Stimulated activated CD8-positive, alpha-beta memory T cell treated with anti-CD3 and anti-CD28 coated beads, Interleukin-4, amount 100 ng/mL, for 48 hours (primary cell): ENCODE results near the gene CADPS2.
"Not testable (repeated sequence)": the region's sequence is repeated elsewhere in the genome, so short reads cannot be mapped to it uniquely, and the experiment has no call there.

ENCODE experiments used
- DNase-seq: peaks from one replicate; pipeline ENCODE4 v3.0.0-alpha.2; 2020

Gene CADPS2

GRCh38 chr7:122702872-122703510, 183.3 kb downstream of the CADPS2 start, which contains the start of gene RNF148:
Gene RNF148 (minus strand): TSS chr7:122702922. CDS start chr7:122702750, 172 bp downstream.
- DNase-seq: no peak

- no peak for DNase-seq
Observed at GRCh38 chr7:122699017-122699416, 187.2 kb downstream of the CADPS2 start, which contains the start of gene RNF133. Gene RNF133 (minus strand): TSS chr7:122699117. CDS start chr7:122698918, 199 bp downstream.

GRCh38 chr7:122695816-122696215, 190.4 kb downstream of the CADPS2 start:
- no peak for DNase-seq

- DNase-seq: no peak
Observed at GRCh38 chr7:122694697-122695096, 191.6 kb downstream of the CADPS2 start.

- DNase-seq: no peak
Observed at GRCh38 chr7:122692769-122693309, 193.4 kb downstream of the CADPS2 start.

GRCh38 chr7:122691569-122692235, 194.6 kb downstream of the CADPS2 start:
- DNase-seq: no peak

GRCh38 chr7:122689346-122690109, 196.7 kb downstream of the CADPS2 start:
- no peak for DNase-seq

GRCh38 chr7:122688400-122688998, 197.8 kb downstream of the CADPS2 start:
- DNase-seq: no peak

GRCh38 chr7:122686360-122686878, 199.8 kb downstream of the CADPS2 start:
- no peak for DNase-seq

- no peak for DNase-seq
Observed at GRCh38 chr7:122684504-122684903, 201.8 kb downstream of the CADPS2 start.

GRCh38 chr7:122682815-122683550, 203.3 kb downstream of the CADPS2 start:
- DNase-seq: no peak

GRCh38 chr7:122681186-122681585, 205.1 kb downstream of the CADPS2 start:
- not testable (repeated sequence) for DNase-seq

GRCh38 chr7:122679813-122680212, 206.4 kb downstream of the CADPS2 start:
- DNase-seq: no peak

GRCh38 chr7:122679269-122679709, 207.0 kb downstream of the CADPS2 start:
- not testable (repeated sequence) for DNase-seq

- DNase-seq: no peak
Observed at GRCh38 chr7:122677149-122677548, 209.1 kb downstream of the CADPS2 start.

GRCh38 chr7:122676466-122676865, 209.8 kb downstream of the CADPS2 start:
- DNase-seq: no peak

- no peak for DNase-seq
Observed at GRCh38 chr7:122675621-122676020, 210.6 kb downstream of the CADPS2 start.

- no peak for DNase-seq
Observed at GRCh38 chr7:122675011-122675410, 211.2 kb downstream of the CADPS2 start.

GRCh38 chr7:122674502-122674901, 211.8 kb downstream of the CADPS2 start:
- no peak for DNase-seq

- DNase-seq: no peak
Observed at GRCh38 chr7:122673951-122674350, 212.3 kb downstream of the CADPS2 start.

GRCh38 chr7:122672536-122672935, 213.7 kb downstream of the CADPS2 start:
- DNase-seq: no peak

GRCh38 chr7:122663733-122664132, 222.5 kb downstream of the CADPS2 start:
- DNase-seq: no peak
